NB4 (cell line): ENCODE results near the gene ITPR2.

ENCODE experiments used
- DNase-seq: peaks from one replicate; pipeline ENCODE4 v3.0.0; 2010; ENCODE audit warnings: low read depth
- H3K4me3 ChIP-seq: one replicate; pipeline ENCODE4 v1.5.1; 2011; ENCODE audit warnings: mild to moderate bottlenecking, low read depth, low read length, moderate library complexity
- CTCF ChIP-seq: IDR thresholded peaks from one replicate; pipeline ENCODE4 v1.5.1; 2012; ENCODE audit warnings: low read depth, low read length
- MAX ChIP-seq: IDR thresholded peaks from 2 replicates; pipeline ENCODE4 v1.6.1; 2011; ENCODE audit warnings: low read depth, low read length
- MYC ChIP-seq: IDR thresholded peaks from 2 replicates; pipeline ENCODE4 v1.6.1; 2011; ENCODE audit warnings: low read depth, low read length
- POLR2A ChIP-seq: IDR thresholded peaks from 2 replicates; pipeline ENCODE4 v1.6.1; 2011; ENCODE audit warnings: mild to moderate bottlenecking; ENCODE audit not compliant: insufficient read length; ENCODE audit errors: extremely low read depth

ITPR2 gene

GRCh38 chr12:26499979-26500640, 332.9 kb downstream of the ITPR2 start:
- no peak overlapping the region for H3K4me3 ChIP-seq
- DNase-seq = no peak
- TF ChIP-seq MYC (no peak), MAX (no peak), CTCF (no peak), POLR2A (no peak)

- peak; percentile 45 for DNase-seq
- TF ChIP-seq MYC (no peak), CTCF (no peak), MAX (no peak), POLR2A (no peak)
- H3K4me3 ChIP-seq = no peak overlapping the region
These were observed 336.8 kb downstream of the ITPR2 start for GRCh38 chr12:26496170-26496569.

- TF ChIP-seq MYC (no peak), MAX (no peak), POLR2A (no peak), CTCF (no peak)
- H3K4me3 ChIP-seq = no peak overlapping the region
- DNase-seq = no peak
These were observed 339.3 kb downstream of the ITPR2 start for GRCh38 chr12:26493656-26494055.

- DNase-seq = no peak
- TF ChIP-seq POLR2A = no peak
- no peak for TF ChIP-seq MYC
- TF ChIP-seq MAX = no peak
- TF ChIP-seq CTCF = no peak
- no peak overlapping the region for H3K4me3 ChIP-seq
These were observed 340.6 kb downstream of the ITPR2 start for GRCh38 chr12:26492406-26492805.

GRCh38 chr12:26489908-26490307, 343.1 kb downstream of the ITPR2 start:
- H3K4me3 ChIP-seq = no peak overlapping the region
- TF ChIP-seq POLR2A = no peak
- no peak for DNase-seq

GRCh38 chr12:26488351-26488750, 344.6 kb downstream of the ITPR2 start:
- no peak for TF ChIP-seq MYC
- TF ChIP-seq POLR2A = no peak
- TF ChIP-seq MAX = no peak
- TF ChIP-seq CTCF = no peak
- no peak for DNase-seq
- no peak overlapping the region for H3K4me3 ChIP-seq
